Activated CD8-positive, alpha-beta memory T cell treated with anti-CD3 and anti-CD28 coated beads, Interleukin-2, amount 50 U/mL, for 48 hours (primary cell): Measurements from ENCODE around the gene SLC7A6OS.

Source experiments
- DNase-seq: peaks from one replicate; pipeline ENCODE4 v3.0.0-alpha.2; 2020

SLC7A6OS gene

DNA sequence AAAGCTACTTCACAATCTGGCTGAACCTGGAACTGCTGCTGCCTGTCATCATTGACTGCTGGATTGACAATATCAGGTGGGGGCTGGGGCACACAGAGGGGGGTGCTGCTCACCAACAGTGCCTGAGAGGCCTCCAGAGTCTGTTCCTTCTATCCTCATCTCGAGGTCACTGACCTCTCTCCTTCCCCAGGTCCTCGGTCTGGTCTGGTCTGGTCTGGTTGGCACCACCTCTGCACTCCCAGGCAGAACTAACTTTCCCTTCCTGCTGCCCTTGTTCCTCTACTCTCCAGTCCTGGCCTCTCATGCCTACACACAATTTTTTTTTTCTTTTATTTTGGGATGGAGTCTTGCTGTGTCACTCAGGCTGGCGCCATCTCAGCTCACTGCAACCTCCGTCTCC, 61.4 kb downstream of the SLC7A6OS start:
- no peak for DNase-seq
